ENCODE results near the gene PCID2. TPM values are rescaled to one million over a fixed set of nuclear protein-coding genes. Genes with fewer than 3 reads are reported as not detected.

PCID2 gene
- total RNA-seq, 2 experiments from 2014 or later, result 59.3 to 60.8 TPM

GRCh38 chr13:113229791-113230190, 21.3 kb upstream of the PCID2 start:
- Mint-ChIP-seq H3K27me3 (no peaks in the 10 kb centered on the region), H3K9me3 (no peaks in the 10 kb centered on the region), H3K27ac (no peak overlapping the region), H3K4me1 (peaks cover 2% of the 10 kb centered on the region), H3K36me3 (peaks cover 16% of the 10 kb centered on the region), H3K4me3 (no peak overlapping the region)
- POLR2A ChIA-PET, result no interaction called here
- DNase-seq, result no peak
- ATAC-seq (ENCODE audit: low read depth), result no peak

DNA sequence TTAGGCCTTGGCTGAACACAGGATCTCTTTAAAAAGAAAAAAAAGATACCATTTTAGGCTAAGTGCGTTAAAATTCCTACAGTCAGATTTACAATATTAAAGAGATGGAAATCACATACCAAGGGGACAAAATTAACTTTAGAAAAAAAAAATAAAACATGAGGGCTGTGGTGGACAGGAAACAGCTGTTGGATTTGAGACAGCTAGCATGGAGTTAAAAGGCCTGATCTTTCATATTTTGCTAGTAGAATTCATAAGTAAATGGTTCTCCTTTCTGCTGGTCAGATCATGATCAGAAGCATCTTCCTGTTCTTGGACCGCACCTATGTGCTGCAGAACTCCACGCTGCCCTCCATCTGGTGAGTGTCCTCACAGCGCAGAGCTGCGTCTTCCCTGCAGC, 20.7 kb upstream of the PCID2 start:
- Mint-ChIP-seq H3K36me3 (peaks cover 20% of the 10 kb centered on the region), H3K4me1 (peaks cover 2% of the 10 kb centered on the region), H3K9me3 (no peaks in the 10 kb centered on the region), H3K27ac (no peak overlapping the region), H3K27me3 (no peaks in the 10 kb centered on the region), H3K4me3 (no peak overlapping the region)
- no peak for ATAC-seq (ENCODE audit: low read depth)
- POLR2A ChIA-PET, result no interaction called here
- DNase-seq, result no peak

DNA sequence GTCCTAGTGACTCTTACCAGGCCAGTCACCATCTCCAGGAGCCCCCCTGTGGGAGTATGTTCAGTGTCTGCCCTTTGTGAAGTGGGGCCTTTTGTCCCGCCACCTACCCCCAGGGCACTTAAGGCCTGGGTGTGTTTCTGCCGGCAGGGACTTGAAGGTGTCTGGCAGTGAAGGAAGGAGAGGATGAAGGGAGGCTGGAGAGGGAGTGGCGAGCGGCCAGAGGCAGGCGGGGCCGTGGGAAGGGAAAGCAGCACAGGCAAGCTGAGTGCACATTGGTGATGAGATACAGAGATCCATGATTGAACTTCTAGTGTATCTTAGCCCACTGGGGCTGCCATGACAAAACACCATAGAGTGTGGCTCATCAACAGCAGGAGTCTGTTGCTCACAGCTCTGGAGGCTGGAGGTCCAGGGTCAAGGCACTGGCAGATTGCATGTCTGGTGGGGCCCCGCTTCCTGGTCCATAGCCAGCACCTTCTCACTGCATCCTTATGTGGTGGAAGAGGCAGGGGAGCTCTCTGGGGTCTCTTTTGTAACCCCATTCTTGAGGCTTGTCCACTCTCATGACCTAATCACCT, 18.5 kb upstream of the PCID2 start:
- POLR2A ChIA-PET, result no interaction called here
- H3K27me3 Mint-ChIP-seq, result no peaks in the 10 kb centered on the region
- no peak for ATAC-seq (ENCODE audit: low read depth)
- H3K4me3 Mint-ChIP-seq, result no peak overlapping the region
- no peak for DNase-seq
- H3K27ac Mint-ChIP-seq, result no peak overlapping the region
- H3K9me3 Mint-ChIP-seq, result no peaks in the 10 kb centered on the region
- peaks cover 30% of the 10 kb centered on the region for H3K36me3 Mint-ChIP-seq
- H3K4me1 Mint-ChIP-seq, result peaks cover 9% of the 10 kb centered on the region

GRCh38 chr13:113225515-113225914, 17.0 kb upstream of the PCID2 start:
- Mint-ChIP-seq H3K36me3 (peaks cover 30% of the 10 kb centered on the region), H3K9me3 (no peaks in the 10 kb centered on the region), H3K4me3 (no peak overlapping the region), H3K4me1 (peaks cover 13% of the 10 kb centered on the region), H3K27me3 (no peaks in the 10 kb centered on the region), H3K27ac (no peak overlapping the region)
- DNase-seq (no peak), ATAC-seq (ENCODE audit: low read depth) (no peak)
- POLR2A ChIA-PET, result interaction anchor here (1.2 kb wide), 1 partner anchor 17 kb away, joined by 4 read pairs; the partner anchor contains the start of gene PCID2

- POLR2A ChIA-PET, result interaction anchor here (1.2 kb wide), 1 partner anchor 16 kb away, joined by 4 read pairs; the partner anchor contains the start of gene PCID2
- ATAC-seq (ENCODE audit: low read depth) (no peak), DNase-seq (no peak)
- H3K4me1 Mint-ChIP-seq, result peaks cover 13% of the 10 kb centered on the region
- H3K27me3 Mint-ChIP-seq, result no peaks in the 10 kb centered on the region
- H3K4me3 Mint-ChIP-seq, result no peak overlapping the region
- no peaks in the 10 kb centered on the region for H3K9me3 Mint-ChIP-seq
- H3K36me3 Mint-ChIP-seq, result peaks cover 25% of the 10 kb centered on the region
- H3K27ac Mint-ChIP-seq, result no peak overlapping the region
These were observed 16.0 kb upstream of the PCID2 start for GRCh38 chr13:113224486-113224885.

DNA sequence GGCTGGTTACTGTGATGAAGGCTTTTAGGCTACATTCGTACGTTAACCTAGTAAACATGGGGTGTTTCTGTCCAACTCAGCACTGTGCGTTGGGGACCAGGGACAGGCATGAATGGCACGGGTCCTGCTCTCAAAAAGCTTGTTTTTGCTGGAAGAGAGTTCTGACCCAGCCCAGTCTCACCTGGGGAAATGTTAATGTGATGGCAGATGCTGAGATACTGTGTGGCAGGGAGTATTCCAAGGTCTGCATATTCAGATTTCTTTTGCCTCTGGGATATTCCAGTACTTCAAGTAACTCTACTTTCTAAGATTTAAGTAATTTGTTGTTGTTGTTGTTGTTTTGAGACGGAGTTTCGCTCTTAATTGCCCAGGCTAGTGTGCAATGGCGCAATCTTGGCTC, 14.6 kb upstream of the PCID2 start:
- H3K9me3 Mint-ChIP-seq, result no peaks in the 10 kb centered on the region
- H3K36me3 Mint-ChIP-seq, result peaks cover 21% of the 10 kb centered on the region
- peaks cover 13% of the 10 kb centered on the region for H3K4me1 Mint-ChIP-seq
- ATAC-seq (ENCODE audit: low read depth), result no peak
- no peak for DNase-seq
- H3K27me3 Mint-ChIP-seq, result no peaks in the 10 kb centered on the region
- no peak overlapping the region for H3K4me3 Mint-ChIP-seq
- no peak overlapping the region for H3K27ac Mint-ChIP-seq
- POLR2A ChIA-PET, result no interaction called here

DNA sequence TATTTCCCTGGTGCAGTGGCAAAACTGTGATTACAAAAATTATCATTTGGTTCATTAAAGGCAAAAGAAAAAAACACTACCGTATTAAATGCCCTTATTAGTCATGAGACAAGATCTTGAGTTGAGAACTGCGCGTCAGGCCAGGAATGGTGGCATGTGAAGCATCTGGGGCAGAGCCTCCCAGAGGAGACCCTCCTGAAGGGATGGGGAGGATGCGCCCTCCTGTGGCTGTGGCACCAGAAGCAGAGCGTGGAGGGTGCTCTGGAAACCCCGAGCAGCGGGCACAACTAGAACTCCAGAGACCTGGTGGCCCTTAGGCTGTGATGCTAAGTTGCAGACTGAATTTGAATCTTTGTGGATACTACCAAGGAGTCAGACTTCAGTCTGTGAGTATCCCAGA, 12.4 kb upstream of the PCID2 start:
- DNase-seq (no peak), ATAC-seq (ENCODE audit: low read depth) (no peak)
- H3K27ac Mint-ChIP-seq, result no peak overlapping the region
- peaks cover 19% of the 10 kb centered on the region for H3K36me3 Mint-ChIP-seq
- no peak overlapping the region for H3K4me3 Mint-ChIP-seq
- no peaks in the 10 kb centered on the region for H3K27me3 Mint-ChIP-seq
- POLR2A ChIA-PET, result no interaction called here
- no peaks in the 10 kb centered on the region for H3K9me3 Mint-ChIP-seq
- H3K4me1 Mint-ChIP-seq, result peaks cover 15% of the 10 kb centered on the region

DNA sequence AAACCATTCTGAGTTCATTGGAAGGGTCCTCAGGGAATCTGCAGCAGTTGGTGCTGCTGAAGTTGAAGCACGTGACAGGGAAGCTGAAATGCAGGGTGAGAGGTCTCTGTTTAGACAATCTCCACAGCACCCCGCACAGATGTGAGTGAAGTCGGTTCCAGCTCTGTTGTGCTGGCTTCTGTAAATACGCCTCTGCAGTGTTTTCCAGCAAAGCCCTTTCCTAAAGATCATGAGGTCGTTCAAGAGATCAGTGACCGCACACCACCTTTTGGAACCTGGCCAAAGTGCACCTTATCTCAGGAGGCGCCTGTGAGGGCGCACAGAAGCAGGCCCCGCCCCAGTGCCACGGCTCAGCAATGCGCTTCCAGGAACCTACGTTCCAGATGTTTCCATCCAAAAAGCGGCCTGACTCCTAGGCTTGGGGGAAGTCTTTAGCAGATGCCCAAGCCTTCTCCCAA, 11.7 kb upstream of the PCID2 start:
- H3K36me3 Mint-ChIP-seq, result peaks cover 19% of the 10 kb centered on the region

GRCh38 chr13:113219256-113219940, 10.9 kb upstream of the PCID2 start:
- ATAC-seq (ENCODE audit: low read depth), result no peak
- peaks cover 14% of the 10 kb centered on the region for H3K36me3 Mint-ChIP-seq
- DNase-seq, result no peak
- no peak overlapping the region for H3K4me3 Mint-ChIP-seq
- POLR2A ChIA-PET, result no interaction called here
- H3K4me1 Mint-ChIP-seq, result peaks cover 15% of the 10 kb centered on the region
- no peak overlapping the region for H3K27ac Mint-ChIP-seq
- H3K27me3 Mint-ChIP-seq, result no peaks in the 10 kb centered on the region
- H3K9me3 Mint-ChIP-seq, result no peaks in the 10 kb centered on the region

More for the DNA sequence above, 11.7 kb upstream of the PCID2 start:
- ATAC-seq (ENCODE audit: low read depth), result no peak
- Mint-ChIP-seq H3K9me3 (no peaks in the 10 kb centered on the region), H3K27ac (no peak overlapping the region), H3K4me1 (peaks cover 15% of the 10 kb centered on the region), H3K27me3 (no peaks in the 10 kb centered on the region), H3K4me3 (no peak overlapping the region)
- POLR2A ChIA-PET, result no interaction called here
- no peak for DNase-seq

GRCh38 chr13:113218586-113218985, 10.1 kb upstream of the PCID2 start:
- Mint-ChIP-seq H3K4me1 (peaks cover 21% of the 10 kb centered on the region), H3K36me3 (peaks cover 13% of the 10 kb centered on the region), H3K4me3 (no peak overlapping the region), H3K27ac (no peak overlapping the region), H3K9me3 (no peaks in the 10 kb centered on the region), H3K27me3 (no peaks in the 10 kb centered on the region)
- no peak for DNase-seq
- ATAC-seq (ENCODE audit: low read depth), result no peak
- POLR2A ChIA-PET, result no interaction called here

GRCh38 chr13:113216254-113217048, 8.0 kb upstream of the PCID2 start:
- DNase-seq, result no peak
- Mint-ChIP-seq H3K27ac (no peak overlapping the region), H3K36me3 (peaks cover 9% of the 10 kb centered on the region), H3K27me3 (no peaks in the 10 kb centered on the region), H3K4me3 (no peak overlapping the region), H3K4me1 (peaks cover 26% of the 10 kb centered on the region), H3K9me3 (no peaks in the 10 kb centered on the region)
- ATAC-seq (ENCODE audit: low read depth), result no peak
- POLR2A ChIA-PET, result no interaction called here

DNA sequence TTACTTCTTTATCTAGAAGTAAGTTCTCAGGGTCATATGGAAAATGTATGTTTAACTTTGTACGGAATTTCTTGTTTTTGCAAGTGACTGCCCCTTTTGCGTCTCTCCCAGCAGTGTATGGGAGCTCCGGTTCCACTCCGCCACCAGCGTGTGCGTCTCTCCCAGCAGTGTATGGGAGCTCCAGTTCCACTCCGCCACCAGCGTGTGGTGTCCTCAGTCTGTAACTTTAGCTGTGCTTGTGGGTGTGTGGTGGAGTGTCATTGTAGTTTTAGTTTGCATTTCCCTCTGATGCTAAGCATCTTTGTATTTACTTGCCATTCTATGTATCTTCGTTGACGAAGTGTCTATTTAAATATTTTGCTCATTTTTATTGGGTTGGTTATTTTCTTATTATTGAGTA, 3.3 kb upstream of the PCID2 start:
- POLR2A ChIA-PET, result no interaction called here
- Mint-ChIP-seq H3K27me3 (no peaks in the 10 kb centered on the region), H3K27ac (peak overlapping the region; percentile 7)

GRCh38 chr13:113210833-113211232, 2.4 kb upstream of the PCID2 start:
- Mint-ChIP-seq H3K9me3 (no peaks in the 10 kb centered on the region), H3K27ac (peak overlapping the region; percentile 37), H3K36me3 (peaks cover 18% of the 10 kb centered on the region), H3K4me1 (peaks cover 46% of the 10 kb centered on the region), H3K27me3 (no peaks in the 10 kb centered on the region), H3K4me3 (peak overlapping the region; percentile 67)
- POLR2A ChIA-PET, result interaction anchor here (2.0 kb wide), 1 partner anchor 50 kb away, joined by 6 read pairs; no protein-coding TSS in a partner anchor
- ATAC-seq (ENCODE audit: low read depth) (no peak), DNase-seq (no peak)

More for the DNA sequence above, 3.3 kb upstream of the PCID2 start:
- DNase-seq (no peak), ATAC-seq (ENCODE audit: low read depth) (no peak)
- Mint-ChIP-seq H3K36me3 (peaks cover 14% of the 10 kb centered on the region), H3K4me3 (peak overlapping the region; percentile 49), H3K4me1 (peaks cover 38% of the 10 kb centered on the region), H3K9me3 (no peaks in the 10 kb centered on the region)
